Memory B cell (primary cell): ENCODE data around the gene CROCC2.
A peak's percentile ranks its signal among the peaks of the same experiment; 100 is the strongest.

Source experiments
- ATAC-seq: fragments of 150-1000 bp; cut with Tn5 transposase; 2 replicates; pipeline ENCODE4 v1.10.0; 2021; ENCODE audit warnings: low read depth, mild to moderate bottlenecking, moderate library complexity
- DNase-seq, 2 donors: peaks; one replicate each; pipeline ENCODE4 v3.0.0; 2022; ENCODE audit warnings: low spot score in 2 of 2
- H3K27ac Mint-ChIP-seq: one replicate; pipeline ENCODE4 v1.8.0; 2022; ENCODE audit warnings: mild to moderate bottlenecking, moderate library complexity, mixed read lengths
- H3K27me3 Mint-ChIP-seq: one replicate; pipeline ENCODE4 v1.8.0; 2022; ENCODE audit warnings: mixed read lengths
- H3K36me3 Mint-ChIP-seq: one replicate; pipeline ENCODE4 v1.8.0; 2022; ENCODE audit warnings: mild to moderate bottlenecking, mixed read lengths
- H3K4me1 Mint-ChIP-seq: one replicate; pipeline ENCODE4 v1.8.0; 2022; ENCODE audit warnings: mixed read lengths
- H3K4me3 Mint-ChIP-seq: one replicate; pipeline ENCODE4 v1.8.0; 2022; ENCODE audit warnings: mild to moderate bottlenecking, moderate library complexity, mixed read lengths
- H3K9me3 Mint-ChIP-seq: one replicate; pipeline ENCODE4 v1.8.0; 2022; ENCODE audit warnings: mixed read lengths

Gene CROCC2

GRCh38 chr2:240872317-240873097 lies 33.6 kb upstream of the CROCC2 start:
- no peak overlapping the region for H3K4me3 Mint-ChIP-seq
- no peaks in the 10 kb centered on the region for H3K36me3 Mint-ChIP-seq
- H3K27ac Mint-ChIP-seq = no peak overlapping the region
- no peaks in the 10 kb centered on the region for H3K9me3 Mint-ChIP-seq
- peaks cover 3% of the 10 kb centered on the region for H3K27me3 Mint-ChIP-seq
- ATAC-seq (no peak), DNase-seq (no peak)
- no peaks in the 10 kb centered on the region for H3K4me1 Mint-ChIP-seq

DNA sequence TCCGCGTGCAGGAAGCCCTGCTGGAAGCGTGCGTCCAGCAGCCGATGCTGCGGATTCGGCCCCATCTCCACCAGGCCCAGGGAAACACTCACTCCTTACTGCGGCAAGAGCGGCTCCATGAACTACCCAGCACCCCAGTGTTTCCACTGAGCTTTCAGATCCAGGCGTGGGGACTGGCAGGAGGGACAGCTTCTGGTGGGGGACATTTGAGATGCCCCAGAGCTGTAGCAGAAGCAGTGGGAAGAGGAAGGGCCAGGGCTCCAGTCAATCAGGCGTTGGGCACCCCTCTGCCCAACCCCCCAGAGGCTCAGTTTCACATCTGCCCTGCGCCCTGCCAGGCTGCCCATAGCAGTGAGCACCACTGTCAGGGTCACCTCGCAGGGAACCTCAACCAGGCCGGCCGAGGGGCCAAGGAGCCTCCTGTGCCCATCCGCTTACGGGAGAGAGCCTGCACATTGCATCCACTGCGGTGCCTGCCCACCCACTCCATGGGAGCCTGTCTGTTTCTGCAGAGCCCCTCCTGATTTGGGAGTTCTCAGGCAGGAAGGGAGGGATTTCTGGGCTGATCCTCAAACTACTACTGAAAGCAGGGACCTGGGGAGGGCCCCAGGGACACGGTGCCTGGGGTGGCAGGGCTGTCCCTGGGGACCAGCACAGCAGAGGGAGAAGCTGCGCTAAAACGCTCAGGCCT lies 32.9 kb upstream of the CROCC2 start:
- Mint-ChIP-seq H3K4me3 (no peak overlapping the region), H3K27me3 (peaks cover 1% of the 10 kb centered on the region), H3K4me1 (no peaks in the 10 kb centered on the region), H3K36me3 (no peaks in the 10 kb centered on the region), H3K27ac (no peak overlapping the region), H3K9me3 (no peaks in the 10 kb centered on the region)
- ATAC-seq = no peak
- DNase-seq = no peak

- Mint-ChIP-seq H3K9me3 (no peaks in the 10 kb centered on the region), H3K27me3 (peaks cover 1% of the 10 kb centered on the region), H3K27ac (no peak overlapping the region), H3K36me3 (no peaks in the 10 kb centered on the region), H3K4me3 (no peak overlapping the region), H3K4me1 (no peaks in the 10 kb centered on the region)
- DNase-seq (no peak), ATAC-seq (no peak)
Measured at GRCh38 chr2:240873805-240874714, 32.1 kb upstream of the CROCC2 start.

DNA sequence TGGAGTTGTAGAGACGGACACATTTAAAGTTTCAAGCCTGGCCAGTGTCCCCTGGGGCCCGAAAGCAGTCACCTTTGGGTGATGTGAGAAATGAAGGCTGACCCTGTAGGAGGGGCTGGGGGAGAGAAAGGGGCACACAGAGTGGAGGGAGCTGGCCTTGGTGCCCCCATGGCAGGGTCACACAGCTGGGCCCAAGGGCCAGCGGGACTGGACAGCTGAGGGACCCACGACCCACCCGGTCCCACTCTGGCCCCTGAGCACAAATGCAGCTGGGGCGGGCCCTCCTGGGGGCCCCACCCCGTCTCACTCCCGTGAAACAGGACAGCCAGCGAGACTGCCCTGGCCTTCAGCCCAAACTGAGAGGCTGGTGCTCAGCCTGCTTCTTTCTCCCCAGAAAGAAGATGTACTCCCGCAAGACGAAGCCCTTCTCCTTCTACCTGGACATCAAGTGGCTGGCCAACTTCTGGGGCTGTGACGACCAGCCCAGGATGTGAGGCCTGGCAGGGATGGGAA lies 31.4 kb upstream of the CROCC2 start:
- Mint-ChIP-seq H3K27me3 (peaks cover 1% of the 10 kb centered on the region), H3K4me3 (no peak overlapping the region), H3K4me1 (no peaks in the 10 kb centered on the region), H3K9me3 (no peaks in the 10 kb centered on the region), H3K36me3 (no peaks in the 10 kb centered on the region), H3K27ac (no peak overlapping the region)
- DNase-seq (no peak), ATAC-seq (no peak)

DNA sequence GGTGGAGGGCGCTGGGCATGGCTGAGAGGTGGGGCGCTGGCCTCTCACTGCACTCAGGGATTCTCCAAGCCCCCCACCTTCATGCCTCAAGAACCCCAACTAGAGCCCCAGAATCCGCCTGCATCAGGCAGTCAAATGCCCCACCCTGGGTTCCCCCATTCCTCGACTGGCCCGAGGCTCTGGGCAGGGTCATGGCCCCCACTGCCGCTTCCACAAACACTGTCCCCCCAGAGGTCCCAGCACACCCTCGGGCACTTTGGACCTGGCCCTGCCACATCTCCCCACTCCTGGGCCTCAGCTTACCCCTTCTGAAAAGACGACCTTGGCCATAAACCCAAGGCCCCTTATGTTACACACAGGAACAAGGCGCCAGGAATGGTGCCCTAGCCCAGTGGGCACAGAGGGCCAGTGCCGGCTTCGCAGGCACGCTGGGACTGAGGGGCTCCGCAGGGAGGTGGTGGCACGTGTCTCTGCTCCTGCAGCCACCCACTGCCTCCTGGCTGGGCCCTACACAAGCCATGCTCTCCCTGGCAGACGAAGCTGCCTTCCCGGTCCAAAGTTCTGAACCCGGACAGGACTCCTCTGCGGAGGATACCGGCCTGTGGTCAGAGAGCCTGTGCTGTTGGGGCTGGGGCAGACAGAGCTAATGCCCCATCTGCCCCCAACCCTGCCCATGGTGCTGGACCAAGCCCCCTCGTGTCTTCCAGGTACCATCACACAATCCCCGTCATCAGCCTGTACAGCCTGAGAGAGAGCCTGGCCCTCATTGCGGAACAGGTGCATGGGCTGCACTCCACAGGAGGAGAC lies 30.7 kb upstream of the CROCC2 start:
- no peaks in the 10 kb centered on the region for H3K4me1 Mint-ChIP-seq
- DNase-seq (no peak), ATAC-seq (no peak)
- peaks cover under 1% of the 10 kb centered on the region for H3K27me3 Mint-ChIP-seq
- H3K9me3 Mint-ChIP-seq = no peaks in the 10 kb centered on the region
- H3K4me3 Mint-ChIP-seq = no peak overlapping the region
- H3K36me3 Mint-ChIP-seq = no peaks in the 10 kb centered on the region
- H3K27ac Mint-ChIP-seq = no peak overlapping the region

GRCh38 chr2:240876035-240876474 lies 30.1 kb upstream of the CROCC2 start:
- Mint-ChIP-seq H3K4me1 (no peaks in the 10 kb centered on the region), H3K4me3 (no peak overlapping the region), H3K36me3 (no peaks in the 10 kb centered on the region), H3K27me3 (no peaks in the 10 kb centered on the region), H3K27ac (no peak overlapping the region), H3K9me3 (no peaks in the 10 kb centered on the region)
- DNase-seq (no peak), ATAC-seq (no peak)

DNA sequence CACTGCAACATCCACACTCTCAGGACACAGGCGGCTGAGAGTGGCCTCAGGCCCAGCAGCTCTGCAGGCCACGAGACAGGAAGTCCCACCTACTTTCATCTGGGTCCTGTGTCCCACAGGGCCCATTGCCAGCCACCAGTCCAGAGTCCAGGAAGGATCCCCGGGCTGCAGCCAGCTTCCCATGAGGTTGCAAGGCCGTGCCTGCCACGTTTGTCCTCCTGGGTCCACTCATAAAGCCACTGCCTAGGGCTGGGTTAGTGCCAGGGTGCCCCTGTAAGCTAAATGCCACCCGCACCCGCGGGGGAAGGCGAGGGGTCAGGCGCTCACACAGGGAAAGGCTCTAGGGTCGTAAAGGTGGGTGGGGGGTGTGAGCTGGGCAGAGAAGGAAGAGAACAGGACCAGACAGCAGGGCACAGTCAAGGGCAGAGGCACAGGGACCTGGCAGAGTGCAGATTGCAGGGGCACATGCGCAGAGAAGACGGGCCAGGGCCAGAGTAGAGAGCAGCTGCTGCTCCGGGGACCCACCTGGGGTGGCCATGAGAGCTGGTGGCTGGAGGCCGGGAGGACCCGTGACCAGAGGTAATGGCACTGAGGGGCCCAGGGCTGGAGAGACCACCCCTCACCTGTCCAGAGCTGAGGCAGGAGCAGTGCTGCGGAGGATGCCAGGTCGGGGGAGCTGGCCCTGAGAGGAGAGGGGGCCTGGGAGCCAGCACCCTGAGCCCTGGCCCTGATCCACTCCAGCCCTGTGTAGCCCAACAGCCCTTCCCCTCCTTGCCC lies 29.5 kb upstream of the CROCC2 start:
- no peak for ATAC-seq

GRCh38 chr2:240877460-240878340 lies 28.4 kb upstream of the CROCC2 start:
- Mint-ChIP-seq H3K27me3 (no peaks in the 10 kb centered on the region), H3K9me3 (no peaks in the 10 kb centered on the region), H3K4me3 (no peak overlapping the region), H3K27ac (no peak overlapping the region), H3K4me1 (no peaks in the 10 kb centered on the region), H3K36me3 (no peaks in the 10 kb centered on the region)
- ATAC-seq = no peak
- DNase-seq = no peak

More for the DNA sequence above, 29.5 kb upstream of the CROCC2 start:
- Mint-ChIP-seq H3K36me3 (no peaks in the 10 kb centered on the region), H3K9me3 (no peaks in the 10 kb centered on the region), H3K4me3 (no peak overlapping the region), H3K27me3 (no peaks in the 10 kb centered on the region), H3K4me1 (no peaks in the 10 kb centered on the region), H3K27ac (no peak overlapping the region)
- no peak for DNase-seq

DNA sequence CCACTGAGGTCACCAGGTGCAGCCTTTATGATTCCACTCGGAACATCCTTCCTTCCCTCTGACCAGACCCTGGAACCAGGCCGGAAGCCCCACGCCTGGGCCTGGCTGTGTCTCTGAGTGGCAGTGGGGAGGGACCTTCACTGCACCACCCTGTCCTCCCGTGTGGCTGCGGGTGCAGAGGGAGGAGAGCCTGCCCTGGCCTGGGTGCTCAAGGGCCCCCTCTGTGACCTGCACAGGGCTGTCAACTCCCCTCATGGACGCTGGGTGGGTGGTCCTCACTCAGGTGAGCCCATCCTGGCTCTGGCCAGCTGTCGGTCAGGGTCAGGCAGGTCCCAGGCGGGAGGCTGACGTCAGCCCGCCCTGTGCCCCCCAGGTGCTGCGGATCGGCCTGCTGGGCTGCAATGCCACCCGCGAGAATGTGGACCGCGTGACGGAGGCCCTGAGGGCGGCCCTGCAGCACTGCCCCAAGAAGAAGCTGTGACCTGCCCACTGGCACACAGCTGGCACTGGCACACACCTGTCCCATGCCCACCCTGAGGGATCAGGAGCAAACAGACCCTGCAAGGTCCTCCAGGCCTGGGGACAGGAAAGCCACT lies 27.7 kb upstream of the CROCC2 start:
- H3K4me1 Mint-ChIP-seq = no peaks in the 10 kb centered on the region
- H3K36me3 Mint-ChIP-seq = no peaks in the 10 kb centered on the region
- DNase-seq (no peak), ATAC-seq (no peak)
- H3K27ac Mint-ChIP-seq = no peak overlapping the region
- H3K9me3 Mint-ChIP-seq = no peaks in the 10 kb centered on the region
- peaks cover 2% of the 10 kb centered on the region for H3K27me3 Mint-ChIP-seq
- H3K4me3 Mint-ChIP-seq = no peak overlapping the region

DNA sequence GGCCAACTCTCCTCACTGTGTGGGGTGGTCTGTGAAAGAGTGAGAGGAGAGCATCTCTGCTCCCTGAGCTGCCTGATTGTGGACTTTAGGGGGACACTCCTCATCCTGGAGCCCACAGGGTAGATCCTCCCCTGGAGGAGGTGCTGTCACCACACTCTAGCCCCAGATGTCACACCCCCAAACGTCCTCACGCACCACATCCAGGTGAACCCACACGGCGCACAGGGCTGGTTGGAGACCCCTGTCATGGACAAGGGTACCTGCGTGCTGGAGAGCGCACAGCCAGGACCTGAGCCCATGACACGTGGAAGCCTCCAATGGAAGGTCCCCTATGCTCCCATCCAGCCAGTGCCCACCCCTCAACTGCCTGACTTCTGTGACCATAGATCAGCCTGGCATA lies 27.0 kb upstream of the CROCC2 start:
- Mint-ChIP-seq H3K27me3 (peaks cover 2% of the 10 kb centered on the region), H3K9me3 (no peaks in the 10 kb centered on the region), H3K36me3 (no peaks in the 10 kb centered on the region), H3K4me3 (no peak overlapping the region), H3K27ac (no peak overlapping the region), H3K4me1 (no peaks in the 10 kb centered on the region)
- DNase-seq = no peak
- no peak for ATAC-seq

- H3K4me3 Mint-ChIP-seq = no peak overlapping the region
- DNase-seq = no peak
- peaks cover 4% of the 10 kb centered on the region for H3K27me3 Mint-ChIP-seq
- no peaks in the 10 kb centered on the region for H3K36me3 Mint-ChIP-seq
- peak; percentile 31 for ATAC-seq
- peaks cover 4% of the 10 kb centered on the region for H3K4me1 Mint-ChIP-seq
- H3K9me3 Mint-ChIP-seq = peaks cover 1% of the 10 kb centered on the region
- H3K27ac Mint-ChIP-seq = no peak overlapping the region
Measured at GRCh38 chr2:240881913-240882312, 24.2 kb upstream of the CROCC2 start.

- no peak overlapping the region for H3K4me3 Mint-ChIP-seq
- no peaks in the 10 kb centered on the region for H3K36me3 Mint-ChIP-seq
- peaks cover 4% of the 10 kb centered on the region for H3K27me3 Mint-ChIP-seq
- peaks cover 1% of the 10 kb centered on the region for H3K9me3 Mint-ChIP-seq
- H3K4me1 Mint-ChIP-seq = peaks cover 4% of the 10 kb centered on the region
- ATAC-seq (no peak), DNase-seq (no peak)
- no peak overlapping the region for H3K27ac Mint-ChIP-seq
Measured at GRCh38 chr2:240884221-240884620, 21.9 kb upstream of the CROCC2 start.
